NCI-H146 treated with DMSO at 0.1 percent for 48 hours (cell line): Measurements from ENCODE around the gene TRAPPC6A.
A peak's percentile ranks its signal among the peaks of the same experiment; 100 is the strongest.

ENCODE experiments used
- DNase-seq: peaks from one replicate; lab custom pipeline; 2025; ENCODE audit not compliant: unreplicated experiment; lab: John Stamatoyannopoulos, UW

TRAPPC6A gene

DNA sequence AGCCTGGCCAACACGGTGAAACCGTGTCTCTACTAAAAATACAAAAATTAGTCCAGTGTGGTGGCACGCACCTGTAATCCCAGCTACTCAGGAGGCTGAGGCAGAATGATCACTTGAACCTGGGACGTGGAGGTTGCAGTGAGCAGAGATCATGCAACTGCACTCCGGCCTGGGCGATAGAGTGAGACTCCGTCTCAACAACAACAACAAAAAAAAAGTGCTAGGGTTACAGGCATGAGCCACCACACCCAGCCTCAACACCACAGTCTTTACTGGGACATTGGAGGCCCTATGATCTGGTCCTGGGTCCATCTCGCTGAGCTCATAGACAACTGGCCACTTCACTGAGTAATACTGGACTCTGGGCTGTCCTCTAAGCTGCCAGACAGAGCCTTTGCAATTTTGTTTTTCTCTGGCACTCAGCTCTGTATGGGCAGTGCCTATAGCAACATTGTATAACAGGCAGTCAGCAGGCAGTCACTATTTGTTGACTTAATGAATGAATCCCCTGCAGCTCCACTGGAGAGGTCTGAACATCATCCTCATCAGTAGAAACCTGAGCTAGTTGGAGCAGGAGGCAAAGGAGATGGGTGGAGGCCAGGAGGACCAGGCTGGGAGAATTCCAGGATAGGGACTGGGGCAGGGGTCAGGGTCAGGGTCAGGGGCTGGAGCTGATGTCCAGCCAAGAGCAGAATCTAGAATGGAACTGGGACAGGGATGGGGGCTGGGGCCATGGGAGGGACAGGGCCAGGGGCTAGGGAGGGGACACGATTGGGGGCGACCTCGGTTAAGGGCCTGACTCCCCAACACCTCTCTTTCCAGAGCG is 8.7 kb upstream of the TRAPPC6A start:
- peak; percentile 67 for DNase-seq

DNA sequence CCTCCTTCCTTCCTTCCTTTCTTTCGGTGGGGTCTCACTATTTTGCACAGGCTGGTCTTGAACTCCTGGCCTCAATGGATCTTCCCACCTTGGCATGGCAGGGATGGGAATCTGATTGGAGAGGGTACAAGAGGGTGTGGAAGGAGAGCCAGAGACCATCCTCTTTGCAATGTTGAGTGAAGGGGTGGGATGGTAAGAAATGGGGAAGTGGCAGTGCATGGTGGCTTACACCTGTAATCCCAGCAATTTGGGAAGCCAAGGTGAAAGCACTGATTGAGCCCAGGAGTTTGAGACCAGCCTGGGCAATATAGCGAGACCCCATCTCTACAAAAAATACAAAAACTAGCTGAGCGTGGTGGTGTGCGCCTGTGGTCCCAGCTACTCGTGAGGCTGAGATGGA is 6.1 kb upstream of the TRAPPC6A start:
- no peak for DNase-seq

DNA sequence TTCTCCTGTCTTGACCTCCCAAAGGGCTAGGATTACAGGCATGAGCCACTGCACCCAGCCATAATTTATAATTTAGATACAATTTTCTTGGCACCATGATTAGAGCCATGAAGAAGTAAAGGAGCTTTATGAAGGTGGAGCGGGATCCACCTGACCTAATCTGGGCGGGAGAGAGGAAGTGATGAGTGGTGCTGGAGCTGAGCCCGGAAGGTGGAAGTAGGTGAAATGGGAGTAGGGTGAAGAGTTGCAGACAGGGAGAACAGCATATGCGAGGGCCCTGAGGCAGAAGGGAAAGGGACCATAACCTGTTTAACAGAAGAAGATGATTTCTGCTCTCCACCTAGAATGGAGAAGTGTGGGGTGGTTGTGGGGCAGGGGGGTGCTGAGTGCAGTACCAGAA is 4.7 kb upstream of the TRAPPC6A start:
- DNase-seq: no peak

DNA sequence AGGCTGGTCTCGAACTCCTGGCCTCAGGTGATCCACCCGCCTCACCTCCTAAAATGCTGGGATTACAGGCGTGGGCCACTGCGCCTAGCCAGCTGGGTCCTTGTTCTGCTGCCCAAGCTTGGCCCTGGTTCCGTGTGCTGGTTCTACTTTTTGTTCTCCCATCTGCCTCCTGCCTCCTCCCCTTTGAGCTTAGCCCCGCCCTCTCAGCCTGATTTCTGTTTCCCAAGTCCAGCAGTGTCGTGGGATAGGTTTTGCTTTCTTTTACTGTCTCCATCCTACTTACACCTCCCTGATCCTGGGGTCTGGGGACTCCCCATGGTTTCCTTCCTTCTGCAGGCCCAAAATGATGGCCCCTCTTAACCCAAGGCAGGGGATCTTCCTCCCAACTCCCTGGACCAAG is 2.9 kb upstream of the TRAPPC6A start:
- DNase-seq: no peak

DNA sequence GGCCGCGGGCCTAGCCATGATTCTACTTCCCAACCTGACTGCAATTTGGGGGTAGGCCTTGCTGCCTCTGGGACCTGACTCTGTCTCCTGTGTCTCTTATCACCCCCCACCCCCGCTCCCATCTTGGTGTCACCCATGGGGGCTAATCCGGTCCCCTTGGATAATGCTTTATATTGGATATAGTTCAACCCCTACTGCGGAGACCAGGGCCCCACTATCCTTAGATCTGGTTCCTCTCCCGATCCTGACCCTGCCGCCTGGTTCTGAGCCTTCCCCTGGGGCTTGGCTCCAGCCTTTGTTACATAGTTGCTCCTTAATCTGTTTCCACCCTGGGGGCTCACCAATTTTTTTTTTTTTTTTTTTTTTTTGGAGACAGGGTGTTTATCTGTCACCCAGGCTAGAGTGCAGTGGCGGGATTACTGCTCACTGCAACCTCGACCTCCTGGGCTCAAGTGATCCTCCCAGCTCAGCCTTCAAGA is 1.9 kb upstream of the TRAPPC6A start:
- no peak for DNase-seq

DNA sequence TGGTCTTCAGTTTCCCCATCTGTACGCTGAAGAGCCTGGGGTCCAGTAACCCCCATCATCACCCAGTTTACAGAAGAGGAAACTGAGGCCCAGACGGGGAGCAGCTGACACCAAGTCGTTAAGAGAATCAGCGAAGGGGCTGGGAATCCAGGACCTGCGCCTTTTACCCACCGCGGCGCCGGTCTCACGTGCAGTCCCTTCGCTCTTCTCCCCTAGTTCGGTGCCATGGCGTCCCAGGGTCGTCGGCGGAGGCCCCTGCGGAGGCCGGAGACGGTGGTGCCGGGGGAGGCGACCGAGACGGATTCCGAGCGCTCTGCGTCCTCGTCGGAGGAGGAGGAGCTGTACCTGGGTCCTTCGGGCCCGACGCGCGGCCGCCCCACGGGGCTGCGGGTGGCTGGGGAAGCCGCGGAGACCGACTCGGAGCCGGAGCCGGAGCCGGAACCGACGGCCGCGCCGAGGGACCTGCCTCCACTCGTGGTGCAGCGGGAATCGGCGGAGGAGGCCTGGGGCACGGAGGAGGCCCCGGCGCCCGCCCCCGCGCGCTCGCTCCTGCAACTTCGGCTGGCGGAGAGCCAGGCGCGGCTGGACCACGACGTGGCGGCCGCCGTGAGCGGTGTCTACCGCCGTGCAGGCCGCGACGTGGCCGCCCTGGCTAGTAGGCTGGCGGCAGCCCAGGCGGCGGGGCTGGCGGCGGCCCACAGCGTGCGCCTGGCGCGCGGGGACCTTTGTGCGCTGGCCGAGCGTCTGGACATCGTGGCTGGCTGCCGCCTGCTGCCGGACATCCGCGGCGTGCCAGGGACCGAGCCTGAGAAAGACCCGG is 1.2 kb upstream of the TRAPPC6A start:
- no peak for DNase-seq

DNA sequence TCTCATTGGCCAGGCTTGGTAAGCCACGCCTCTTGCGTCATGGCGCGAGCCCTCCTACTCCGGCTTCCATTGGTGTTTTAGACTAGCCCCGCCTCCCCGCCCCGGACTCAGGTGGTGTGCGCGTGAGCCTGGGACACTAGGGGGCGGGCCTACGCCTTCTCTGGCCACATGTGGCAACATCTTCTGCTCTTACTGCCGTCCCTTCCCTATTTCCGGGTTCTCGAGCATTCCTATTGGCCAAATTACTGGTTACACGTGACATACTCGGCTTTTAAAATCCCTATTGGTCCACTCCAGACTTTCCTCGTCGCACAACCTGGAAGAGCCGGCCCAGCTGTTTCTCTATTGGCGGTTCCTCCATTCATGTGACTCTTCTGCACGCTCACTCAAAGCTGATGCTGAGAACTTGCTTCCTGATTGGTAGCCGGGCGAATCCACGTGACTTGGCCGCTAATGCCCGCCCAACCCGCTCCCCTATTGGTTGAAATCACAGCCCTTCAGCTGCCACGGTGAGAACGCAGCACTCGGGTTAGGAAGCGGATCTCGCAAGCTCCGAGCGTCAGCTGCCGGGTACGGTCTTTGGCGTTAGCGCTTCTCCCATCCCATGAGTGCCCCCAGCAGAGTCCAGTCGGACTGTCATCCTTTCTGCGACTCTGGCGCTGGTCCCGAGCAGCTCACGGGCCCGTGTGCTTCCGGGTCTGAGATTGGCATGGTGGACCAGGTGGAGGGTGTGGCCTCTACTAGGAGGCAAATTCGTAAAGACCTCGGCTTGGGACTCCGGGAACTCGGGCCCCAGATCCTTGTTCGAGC is 430 bp upstream of the TRAPPC6A start, which contains the start of gene BLOC1S3:
Gene BLOC1S3 (plus strand): TSS at position 523 of the 810 bp plus-strand sequence. CDS start 513 bp downstream, outside the sequence.
- peak; percentile 100 for DNase-seq

DNA sequence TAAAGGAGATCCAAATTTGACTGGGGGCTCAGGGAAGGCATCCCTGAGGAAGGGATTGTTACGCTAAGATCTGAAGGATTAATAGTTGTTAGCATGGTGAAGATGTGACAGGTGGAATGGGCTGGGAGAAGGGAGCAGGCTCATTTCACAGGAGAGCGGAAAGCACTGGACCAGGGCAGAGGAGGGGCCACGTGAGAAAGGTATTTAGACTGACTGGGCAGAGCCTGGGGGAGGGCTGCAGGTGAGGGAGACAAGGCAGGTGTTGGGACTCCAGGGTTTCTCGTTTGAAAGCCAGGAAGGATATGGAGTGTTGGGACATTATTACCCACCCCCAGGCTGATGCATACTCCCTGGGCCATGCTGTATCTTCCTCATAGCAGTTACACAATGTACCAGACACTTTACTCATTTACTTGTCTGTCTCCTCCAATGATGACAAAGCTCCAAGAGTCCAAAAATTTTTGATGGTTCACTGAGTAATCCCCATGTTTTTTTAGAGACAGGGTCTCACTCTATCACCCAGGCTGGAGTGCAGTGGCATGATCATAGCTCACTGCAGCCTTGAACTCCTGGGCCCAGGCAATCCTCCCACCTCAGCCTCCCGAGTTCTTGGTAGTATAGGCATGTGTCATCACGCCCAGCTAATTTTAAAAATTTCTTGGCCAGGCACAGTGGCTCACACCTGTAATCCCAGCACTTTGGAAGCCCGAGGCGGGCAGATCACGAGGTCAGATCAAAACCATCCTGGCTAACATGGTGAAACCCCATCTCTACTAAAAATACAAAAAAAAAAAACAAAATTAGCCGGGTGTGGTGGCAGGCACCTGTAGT is 2.3 kb downstream of the TRAPPC6A start:
- no peak for DNase-seq

DNA sequence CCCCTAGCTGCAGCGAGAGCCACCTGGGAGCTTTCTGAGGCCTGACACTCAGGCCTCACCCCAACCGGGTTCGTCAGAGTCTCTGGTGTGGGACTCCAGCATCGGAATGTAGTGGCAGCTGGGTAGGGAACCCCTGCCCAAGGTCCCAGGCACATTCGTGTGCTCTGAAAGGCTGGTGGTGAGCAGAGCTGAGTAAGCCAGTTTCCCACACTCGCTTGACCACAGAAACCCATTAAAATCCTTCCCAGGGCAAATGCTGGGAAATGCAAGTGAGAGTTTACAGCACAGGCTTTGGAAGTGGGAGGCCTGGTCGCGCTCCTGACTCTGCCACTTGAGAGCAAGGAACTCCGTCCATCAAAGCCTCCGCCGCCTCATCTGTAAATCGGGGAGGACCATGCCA is 4.2 kb downstream of the TRAPPC6A start:
- DNase-seq: no peak

DNA sequence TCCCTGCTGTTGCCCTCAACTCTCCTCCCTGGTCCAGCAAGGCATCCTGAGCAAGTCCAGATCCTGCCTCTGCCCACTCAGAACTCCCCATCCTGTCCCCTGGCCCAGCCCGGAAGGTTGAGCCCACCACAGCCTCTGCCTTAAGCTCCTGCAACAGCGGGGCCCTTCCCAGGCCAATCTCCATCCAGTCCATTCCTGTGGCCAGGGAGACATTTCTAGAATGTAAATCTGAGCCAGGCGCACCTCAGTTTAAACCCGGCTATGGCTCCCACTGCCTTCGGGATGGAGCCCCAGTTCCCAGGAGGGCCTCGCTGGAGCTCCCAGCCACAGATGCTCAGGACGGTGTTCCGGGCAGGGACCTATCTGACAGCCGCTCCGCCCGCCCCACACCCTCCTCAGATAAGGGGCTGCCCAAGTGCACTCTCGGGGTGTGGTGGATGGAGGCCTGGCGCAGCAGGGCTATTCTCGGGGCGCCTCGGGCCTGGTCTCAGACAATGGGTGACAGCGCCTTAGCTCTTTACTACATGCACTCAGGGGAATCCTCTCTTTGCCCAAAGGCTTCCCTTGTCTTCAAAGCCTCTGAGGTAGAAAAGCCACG is 5.3 kb downstream of the TRAPPC6A start:
- no peak for DNase-seq

DNA sequence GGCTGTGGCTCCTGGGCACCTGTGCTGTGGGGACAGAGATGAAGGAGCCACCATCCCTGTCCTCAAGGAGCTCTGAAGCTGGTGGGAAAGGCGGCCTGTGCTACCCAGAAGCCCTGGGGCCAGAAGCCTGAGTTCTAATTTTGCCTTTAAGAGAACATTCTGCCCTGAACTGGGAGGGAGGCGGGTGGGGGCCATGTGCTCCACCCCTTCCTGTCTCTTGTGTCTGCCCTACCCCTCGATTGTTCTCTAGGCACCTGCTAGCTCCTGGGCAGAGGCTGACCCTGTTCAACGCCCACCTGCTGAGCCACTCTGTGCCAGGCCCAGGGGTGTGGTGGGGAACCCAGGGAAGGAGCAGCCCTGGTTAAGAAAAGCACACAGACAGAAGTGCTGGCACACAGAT is 5.9 kb downstream of the TRAPPC6A start:
- no peak for DNase-seq

DNA sequence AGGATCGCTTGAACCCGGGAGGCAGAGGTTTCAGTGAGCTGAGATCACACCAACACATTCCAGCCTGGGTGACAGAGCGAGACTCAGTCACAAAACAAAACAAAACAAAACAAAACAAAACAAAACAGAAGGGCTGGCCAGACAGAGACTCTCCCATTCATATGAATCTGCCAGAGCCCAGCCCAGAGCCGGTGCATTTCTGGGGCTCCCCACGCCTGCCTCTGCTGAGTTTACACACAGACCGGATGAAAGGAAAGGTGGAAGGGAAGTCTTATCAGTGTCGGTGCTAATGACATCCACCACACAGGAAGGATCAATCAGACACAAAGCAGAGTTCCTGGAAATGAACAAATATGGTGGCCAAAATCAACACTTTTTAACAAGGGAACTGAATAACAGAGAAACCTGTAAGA is 6.8 kb downstream of the TRAPPC6A start:
- no peak for DNase-seq

DNA sequence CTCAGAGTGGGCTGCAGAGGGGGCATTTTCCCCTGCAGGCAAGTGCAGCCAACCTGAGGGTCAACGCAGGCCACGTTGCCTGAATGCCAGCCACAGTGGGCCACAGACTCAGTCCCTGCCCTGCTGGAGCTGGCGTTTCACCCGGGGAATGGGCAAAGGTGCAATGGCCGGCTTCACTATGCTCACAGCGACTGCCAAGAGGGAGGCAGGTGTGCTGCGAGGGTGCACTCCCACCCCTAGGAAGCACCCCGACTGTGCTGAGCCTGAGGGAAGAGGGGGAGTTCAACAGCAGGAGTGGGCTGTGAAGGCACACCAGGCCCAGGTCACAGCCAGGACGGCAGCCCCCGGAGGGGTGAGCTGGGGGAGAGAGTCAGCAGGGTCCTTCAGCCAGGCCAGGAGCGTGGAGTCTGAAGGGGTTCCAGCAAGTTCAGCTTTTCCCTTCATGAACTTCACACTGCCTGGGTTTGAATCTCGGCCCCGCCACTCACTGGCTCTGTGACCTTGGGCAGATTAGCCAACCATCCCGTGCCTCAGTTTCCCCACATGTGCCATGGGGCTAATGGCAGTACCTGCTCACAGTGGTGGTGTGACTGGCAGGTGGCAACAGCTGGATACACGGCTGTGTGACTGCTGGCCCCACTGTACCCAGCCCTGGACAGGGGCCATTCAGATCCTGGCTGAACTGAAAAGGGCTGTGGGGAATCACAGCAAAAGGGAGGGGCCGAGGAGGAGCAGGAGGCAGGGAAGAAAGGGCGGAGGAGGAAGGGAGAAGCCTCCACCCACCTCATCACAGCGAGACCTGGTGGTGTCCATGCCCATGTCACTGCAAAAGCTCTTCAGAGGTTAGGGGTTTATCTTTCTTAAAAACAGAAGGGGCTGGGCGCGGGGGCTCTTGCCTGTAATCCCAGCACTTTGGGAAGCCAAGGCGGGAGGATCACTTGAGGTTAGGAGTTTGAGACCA is 7.6 kb downstream of the TRAPPC6A start:
- DNase-seq: no peak

DNA sequence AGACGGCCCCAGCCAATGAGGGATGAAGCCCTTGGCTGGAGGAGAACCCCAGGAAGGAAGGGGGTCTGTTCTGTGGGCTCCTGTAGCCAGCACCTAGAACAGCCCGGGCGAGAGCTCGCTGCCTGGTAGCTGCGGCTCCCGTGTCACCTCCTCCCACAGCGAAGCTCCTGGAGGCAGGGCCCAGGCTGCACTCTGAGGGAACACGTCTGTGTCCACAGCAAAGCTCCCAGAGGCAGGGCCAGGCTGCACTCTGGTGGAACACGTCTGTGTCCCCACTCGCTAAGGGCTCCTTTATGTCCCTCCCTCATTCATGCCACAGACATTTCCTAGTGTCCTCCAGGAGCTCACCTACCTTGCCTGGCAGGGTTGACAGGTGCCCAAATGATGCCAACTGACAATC is 8.4 kb downstream of the TRAPPC6A start:
- no peak for DNase-seq

DNA sequence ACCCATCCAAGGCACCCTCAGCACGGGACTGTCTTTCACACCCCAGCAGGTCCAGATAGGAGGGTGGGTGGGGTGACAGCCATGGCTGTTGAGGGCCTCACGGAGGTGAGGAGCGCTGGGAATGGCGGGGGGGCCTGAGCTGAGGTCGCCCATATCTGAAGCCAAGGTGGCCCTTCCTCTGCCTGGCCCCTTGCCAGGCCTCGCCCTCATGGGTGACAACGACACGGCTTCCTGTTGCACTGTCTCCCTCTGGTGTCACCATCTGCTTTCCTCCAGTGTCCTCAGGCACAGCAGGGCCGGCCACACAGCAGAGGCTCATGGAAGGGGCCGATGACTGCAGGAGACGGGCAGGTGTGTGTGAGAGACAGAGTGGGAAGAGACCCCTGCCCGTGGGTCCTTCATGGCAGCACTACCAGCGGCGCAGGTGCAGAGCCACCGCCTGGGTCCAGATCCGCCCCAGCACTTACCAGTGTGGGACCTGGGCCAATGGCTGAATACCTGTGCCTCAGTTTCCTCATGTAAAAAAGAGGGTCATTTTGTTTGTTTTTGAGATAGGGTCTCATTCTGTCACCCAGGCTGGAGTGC is 9.2 kb downstream of the TRAPPC6A start:
- no peak for DNase-seq

DNA sequence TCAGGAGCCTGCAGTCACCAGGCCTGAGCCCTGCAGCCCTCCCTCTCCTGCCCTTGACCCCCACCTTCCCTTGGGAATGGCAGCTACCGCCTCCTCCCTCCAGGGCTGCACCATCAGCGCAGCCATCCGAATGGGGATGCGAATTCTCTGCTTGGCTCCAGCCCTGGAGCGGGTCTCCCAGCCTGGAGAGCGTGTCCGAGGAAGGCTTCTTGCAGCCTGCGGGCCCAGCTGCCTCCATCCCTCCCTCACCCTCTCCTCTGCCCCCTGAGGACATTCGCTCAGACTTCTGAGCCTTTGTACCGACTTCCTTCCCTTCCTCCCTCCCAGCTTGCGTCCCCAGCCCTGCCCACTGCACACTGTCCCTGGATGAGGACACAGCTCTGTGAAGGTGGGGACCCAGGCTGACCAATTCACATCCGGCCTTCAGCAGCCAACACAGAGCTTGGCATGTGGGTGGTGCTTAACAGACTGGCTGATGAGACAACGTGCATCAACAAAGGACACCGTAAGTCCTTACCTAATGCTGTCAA is 11.2 kb downstream of the TRAPPC6A start:
- no peak for DNase-seq

DNA sequence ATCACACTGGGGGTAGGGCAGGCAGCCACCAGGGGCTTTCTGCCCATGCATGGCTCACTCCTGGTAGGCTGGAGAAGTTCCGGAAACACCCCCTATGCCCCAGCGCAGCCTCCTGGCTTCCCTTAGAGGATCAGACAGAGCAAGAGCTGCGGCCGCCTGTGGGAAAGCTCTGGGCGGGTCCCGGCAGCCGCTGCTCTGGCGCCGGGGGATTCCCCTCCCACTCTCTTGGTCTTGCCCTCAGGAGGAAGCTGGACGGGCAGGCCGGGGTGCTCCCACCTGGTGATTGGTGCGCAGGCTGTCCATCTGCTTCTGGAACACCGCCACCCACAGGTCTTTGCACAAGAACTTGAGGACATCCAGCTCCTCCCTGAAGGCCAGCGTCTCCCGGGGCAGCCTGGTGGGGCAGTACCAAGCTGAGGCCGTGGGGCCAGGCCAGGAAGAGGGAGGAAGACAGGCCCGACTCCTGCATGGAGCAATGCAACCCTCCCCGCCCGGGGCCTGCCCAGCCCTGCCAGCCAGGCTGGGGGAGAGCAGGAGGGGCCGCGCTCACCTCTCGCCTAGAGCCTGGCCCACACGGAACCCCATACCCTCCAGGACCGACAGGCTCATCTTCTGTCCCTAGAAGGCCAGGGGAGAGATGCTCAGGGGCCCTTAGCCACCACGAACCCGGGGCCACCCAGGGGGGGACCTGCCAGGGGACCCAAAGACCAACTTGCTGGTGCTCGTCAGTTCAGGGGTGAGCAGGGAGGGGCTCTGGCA is 13.3 kb downstream of the TRAPPC6A start:
- no peak for DNase-seq
